ENCODE data around the gene C2CD4D. TPM values are rescaled to one million over a fixed set of nuclear protein-coding genes. Genes with fewer than 3 reads are reported as not detected.

C2CD4D gene
- total RNA-seq, 1 experiment from 2014 or later = 0.23 TPM

- peaks cover 13% of the 10 kb centered on the region for H3K27me3 Mint-ChIP-seq (ENCODE audit: insufficient read depth, unreplicated experiment)
Observed at GRCh38 chr1:151807766-151808165, 31.9 kb downstream of the C2CD4D start.

GRCh38 chr1:151807131-151807530 lies 32.5 kb downstream of the C2CD4D start:
- ChIA-PET POLR2A (no interaction called here), CTCF (no interaction called here)
- BruUV-seq (replicated peaks) = no TSS peak
- Mint-ChIP-seq H3K4me1 (ENCODE audit: low read depth, unreplicated experiment) (peaks cover 10% of the 10 kb centered on the region), H3K27me3 (ENCODE audit: insufficient read depth, unreplicated experiment) (peaks cover 9% of the 10 kb centered on the region), H3K36me3 (ENCODE audit: insufficient read depth, unreplicated experiment) (no peaks in the 10 kb centered on the region), H3K27ac (ENCODE audit: unreplicated experiment) (no peak overlapping the region), H3K4me3 (ENCODE audit: unreplicated experiment) (no peak overlapping the region), H3K9me3 (ENCODE audit: unreplicated experiment) (no peaks in the 10 kb centered on the region)
- intact Hi-C loops (cut with micrococcal nuclease; ENCODE audit: unreplicated experiment) = no loop called here
- Histone ChIP-seq H3K27me3 (replicated peaks; ENCODE audit: control insufficient read depth, insufficient read depth, low read length) (no peaks in the 10 kb centered on the region; the same call in 1 of the 2 replicates), H3K4me1 (no peaks in the 10 kb centered on the region), H3K9me3 (no peaks in the 10 kb centered on the region), H3K4me3 (ENCODE audit: low read depth, low read length) (no peak overlapping the region), H3K36me3 (ENCODE audit: control insufficient read depth, insufficient read depth, low read length) (no peaks in the 10 kb centered on the region)
- TF ChIP-seq CTCF (IDR thresholded peaks at IDR 0.05; ENCODE audit: insufficient read depth in 1 of 2, low read depth in 1 of 2, low read length in 1 of 2, severe bottlenecking in 1 of 2, unreplicated experiment in 1 of 2) = no peak
- no peak for DNase-seq

More at GRCh38 chr1:151807766-151808165, 31.9 kb downstream of the C2CD4D start:
- no peak for DNase-seq
- Histone ChIP-seq H3K9me3 (no peaks in the 10 kb centered on the region), H3K4me1 (no peaks in the 10 kb centered on the region), H3K27me3 (replicated peaks; ENCODE audit: control insufficient read depth, insufficient read depth, low read length) (no peaks in the 10 kb centered on the region; the same call in 1 of the 2 replicates), H3K4me3 (ENCODE audit: low read depth, low read length) (no peak overlapping the region), H3K36me3 (ENCODE audit: control insufficient read depth, insufficient read depth, low read length) (no peaks in the 10 kb centered on the region)
- ChIA-PET POLR2A (no interaction called here), CTCF (no interaction called here)
- Mint-ChIP-seq H3K4me1 (ENCODE audit: low read depth, unreplicated experiment) (peaks cover 10% of the 10 kb centered on the region), H3K36me3 (ENCODE audit: insufficient read depth, unreplicated experiment) (no peaks in the 10 kb centered on the region), H3K9me3 (ENCODE audit: unreplicated experiment) (no peaks in the 10 kb centered on the region), H3K27ac (ENCODE audit: unreplicated experiment) (peak overlapping the region; percentile 2), H3K4me3 (ENCODE audit: unreplicated experiment) (no peak overlapping the region)
- BruUV-seq (replicated peaks) = no TSS peak
- intact Hi-C loops (cut with micrococcal nuclease; ENCODE audit: unreplicated experiment) = no loop called here
- no peak for TF ChIP-seq CTCF (IDR thresholded peaks at IDR 0.05; ENCODE audit: insufficient read depth in 1 of 2, low read depth in 1 of 2, low read length in 1 of 2, severe bottlenecking in 1 of 2, unreplicated experiment in 1 of 2)

- Mint-ChIP-seq H3K4me1 (ENCODE audit: low read depth, unreplicated experiment) (peaks cover 10% of the 10 kb centered on the region), H3K27me3 (ENCODE audit: insufficient read depth, unreplicated experiment) (peaks cover 9% of the 10 kb centered on the region), H3K27ac (ENCODE audit: unreplicated experiment) (no peak overlapping the region), H3K4me3 (ENCODE audit: unreplicated experiment) (no peak overlapping the region), H3K36me3 (ENCODE audit: insufficient read depth, unreplicated experiment) (no peaks in the 10 kb centered on the region), H3K9me3 (ENCODE audit: unreplicated experiment) (no peaks in the 10 kb centered on the region)
- no TSS peak for BruUV-seq (replicated peaks)
- no peaks in the 10 kb centered on the region; the same call in 1 of the 2 replicates for H3K27me3 ChIP-seq (replicated peaks; ENCODE audit: control insufficient read depth, insufficient read depth, low read length)
- ChIA-PET CTCF (no interaction called here), POLR2A (no interaction called here)
- H3K4me3 ChIP-seq (ENCODE audit: low read depth, low read length) = no peak overlapping the region
- no peaks in the 10 kb centered on the region for H3K4me1 ChIP-seq
- no peaks in the 10 kb centered on the region for H3K36me3 ChIP-seq (ENCODE audit: control insufficient read depth, insufficient read depth, low read length)
- DNase-seq = no peak
- intact Hi-C loops (cut with micrococcal nuclease; ENCODE audit: unreplicated experiment) = no loop called here
- H3K9me3 ChIP-seq = no peaks in the 10 kb centered on the region
- TF ChIP-seq CTCF (IDR thresholded peaks at IDR 0.05; ENCODE audit: insufficient read depth in 1 of 2, low read depth in 1 of 2, low read length in 1 of 2, severe bottlenecking in 1 of 2, unreplicated experiment in 1 of 2) = no peak
Observed at GRCh38 chr1:151806170-151806569, 33.5 kb downstream of the C2CD4D start.
